Activated CD4-positive, alpha-beta T cell treated with anti-CD3 and anti-CD28 coated beads, Interleukin-2, Interleukin-4, amounts not matched to agents 100 ng/mL and 50 ng/mL, durations not matched to agents 16 hours and 8 hours (primary cell): ENCODE measurements around the gene GFRA1.
"Not testable (repeated sequence)": the region's sequence is repeated elsewhere in the genome, so short reads cannot be mapped to it uniquely, and the experiment has no call there.

Experiments
- DNase-seq: peaks from one replicate; pipeline ENCODE4 v3.0.0-alpha.2; 2020; ENCODE audit warnings: low spot score

Gene GFRA1

DNA sequence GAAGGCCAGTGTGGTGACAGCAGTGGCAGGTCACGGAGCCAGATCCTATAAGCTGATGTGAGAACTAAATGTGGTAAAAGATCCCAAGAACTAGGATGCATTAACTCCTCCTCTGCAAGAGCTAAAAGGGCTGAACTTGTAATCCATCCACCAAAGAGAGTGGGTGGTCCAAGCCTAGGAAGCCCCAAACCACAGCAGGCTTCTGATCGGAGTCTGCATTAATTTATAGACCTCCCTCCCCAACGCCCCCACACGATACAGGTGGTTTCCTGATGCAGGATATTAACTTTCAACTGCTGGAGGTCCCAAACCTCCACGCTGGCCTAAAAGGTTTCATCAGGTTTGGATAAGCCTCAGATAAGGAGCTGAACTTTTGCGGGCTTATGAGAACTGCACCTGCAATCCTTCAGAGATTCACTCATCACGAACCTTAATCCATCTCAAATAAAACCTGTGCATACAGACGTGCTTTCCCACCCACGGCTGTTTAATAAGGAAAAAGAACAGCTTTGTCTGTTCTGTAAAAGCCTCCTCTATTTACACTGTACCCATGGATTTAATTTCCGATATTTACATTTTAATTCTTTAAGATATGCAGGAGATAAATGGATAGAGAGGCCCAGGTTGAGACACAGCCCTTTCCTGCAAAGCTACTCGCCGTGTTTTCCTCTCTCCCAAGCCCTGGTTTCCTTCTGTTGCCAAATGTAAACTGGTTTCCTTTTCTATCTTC, 74.9 kb downstream of the GFRA1 start:
- DNase-seq, result no peak

DNA sequence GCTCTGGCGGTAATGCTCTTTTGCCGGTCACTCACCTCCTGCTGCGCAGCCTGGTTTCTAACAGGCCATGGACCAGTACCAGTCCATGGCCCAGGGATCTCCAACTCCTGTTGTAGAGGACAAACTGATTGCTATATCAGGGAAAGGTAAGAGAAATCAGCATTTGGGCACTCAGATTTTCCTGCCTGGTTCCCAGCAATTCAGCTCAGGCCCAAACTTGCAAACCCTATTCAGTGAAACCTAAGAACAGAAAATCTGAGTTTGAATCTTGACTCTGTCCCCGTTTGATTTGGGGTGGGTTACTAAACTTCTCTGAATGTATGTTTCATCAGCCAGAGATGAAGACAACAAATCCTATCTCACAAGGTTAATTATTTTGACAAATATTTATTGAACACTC, 77.4 kb downstream of the GFRA1 start:
- DNase-seq, result no peak

GRCh38 chr10:116195039-116195438, 78.0 kb downstream of the GFRA1 start:
- DNase-seq, result no peak

DNA sequence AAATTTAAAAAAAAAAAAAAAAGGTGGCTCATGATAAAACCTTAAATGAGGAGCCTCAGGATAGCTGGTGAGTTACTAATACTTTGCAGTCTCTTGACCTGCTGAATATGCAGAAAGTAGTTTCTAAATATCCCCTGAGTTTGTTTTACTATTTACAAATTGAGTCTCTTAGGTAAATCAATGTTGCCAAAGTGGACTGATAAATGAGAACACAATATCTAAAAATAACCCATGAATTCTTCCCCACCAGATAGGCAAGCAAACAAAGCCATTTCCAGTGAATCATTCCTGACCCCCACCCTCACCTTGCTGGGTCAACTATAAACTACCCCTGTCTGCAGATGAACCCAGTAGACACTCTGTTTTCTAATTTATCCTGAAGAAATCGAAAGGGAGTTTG, 78.9 kb downstream of the GFRA1 start:
- no peak for DNase-seq

GRCh38 chr10:116190883-116191282, 82.1 kb downstream of the GFRA1 start:
- no peak for DNase-seq

- no peak for DNase-seq
Measured at GRCh38 chr10:116186273-116186672, 86.7 kb downstream of the GFRA1 start.

DNA sequence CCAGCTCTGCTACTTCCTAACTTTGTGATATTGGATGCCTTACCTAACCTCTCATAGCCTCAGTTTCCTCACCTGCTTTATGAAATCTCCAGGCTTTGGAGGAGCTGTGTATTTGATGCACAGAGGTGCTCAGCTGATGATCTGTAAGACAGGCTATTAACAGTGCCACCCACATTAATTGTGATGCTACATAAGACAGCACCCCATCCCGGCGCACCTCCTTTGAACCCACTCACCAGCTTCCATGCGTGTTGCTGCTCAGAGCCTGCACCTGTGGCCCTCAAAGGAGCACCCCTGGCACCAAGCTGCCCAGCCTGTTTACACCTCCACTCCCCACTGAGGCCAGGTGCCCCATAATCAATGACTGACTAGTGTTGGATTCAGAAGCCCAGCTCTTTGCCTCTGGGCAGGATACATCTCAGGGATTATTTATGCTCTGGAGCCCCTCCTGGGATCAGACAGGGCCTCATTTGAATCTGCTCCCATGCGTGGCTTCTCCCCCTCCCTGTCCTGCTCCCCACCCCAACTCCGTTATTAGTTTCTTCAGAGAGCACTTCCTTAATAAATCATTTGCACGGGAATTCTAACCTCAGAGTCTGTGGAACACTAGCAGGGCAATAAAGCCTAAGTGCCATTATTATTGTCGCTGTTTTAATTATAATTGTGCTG, 87.7 kb downstream of the GFRA1 start:
- DNase-seq, result no peak

DNA sequence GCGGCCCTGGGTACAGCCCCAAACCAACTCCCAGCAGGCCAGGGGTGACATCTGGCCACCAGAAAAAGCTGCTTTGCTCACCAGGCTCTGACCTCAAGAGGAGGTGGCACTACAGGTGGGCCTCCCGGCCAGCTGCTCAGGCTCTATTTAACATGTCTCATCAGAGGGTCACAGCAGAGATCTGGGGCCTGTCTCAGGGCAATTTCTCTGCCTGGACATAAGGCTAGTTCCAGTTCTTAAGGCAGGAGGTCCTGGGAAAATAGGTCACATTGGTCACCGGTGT, 88.6 kb downstream of the GFRA1 start:
- no peak for DNase-seq

- no peak for DNase-seq
Measured at GRCh38 chr10:116183733-116184511, 89.1 kb downstream of the GFRA1 start.

DNA sequence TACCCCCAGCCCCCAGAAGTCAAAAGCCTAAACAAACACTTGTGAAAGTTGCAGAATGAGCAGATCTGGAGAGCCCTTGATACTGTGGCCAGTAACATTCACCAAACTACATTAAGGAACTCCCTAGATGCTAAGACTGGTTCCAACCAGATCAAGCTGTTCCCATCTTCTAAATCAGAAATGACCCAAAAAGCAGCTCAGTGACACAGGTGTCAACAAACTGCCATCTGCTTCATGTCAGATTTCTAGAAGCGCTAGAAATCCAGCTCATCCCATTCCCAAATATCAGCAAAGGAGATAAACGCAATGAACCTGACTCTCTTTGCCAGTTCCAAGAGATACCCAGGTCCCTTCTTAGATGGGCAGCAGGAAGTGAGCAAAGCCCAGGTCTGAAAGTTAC, 90.6 kb downstream of the GFRA1 start:
- DNase-seq, result no peak

DNA sequence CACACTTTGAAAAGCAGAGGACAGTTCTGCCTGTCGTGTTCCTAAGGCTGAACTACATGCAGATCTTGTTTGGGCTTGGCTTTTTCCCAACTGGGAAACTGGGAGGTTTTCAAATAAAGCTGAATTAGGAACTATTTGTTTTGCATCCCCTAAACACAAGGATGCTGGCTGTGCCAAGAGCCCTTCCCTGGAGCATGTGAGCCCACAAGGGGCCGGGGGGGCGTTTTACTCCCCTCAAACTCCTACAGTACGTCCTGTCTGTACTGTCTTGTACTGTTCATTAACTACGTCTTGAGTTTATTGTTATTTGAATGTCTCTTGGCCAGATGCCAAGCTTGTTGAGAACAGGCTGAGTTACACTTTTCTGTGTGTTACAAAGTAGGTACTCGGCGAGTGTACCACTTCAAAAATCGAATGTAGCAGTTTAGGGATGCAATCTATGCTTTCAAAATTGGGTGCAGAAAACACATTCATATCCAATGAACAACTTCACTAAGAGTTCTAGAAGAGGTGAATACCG, 94.9 kb downstream of the GFRA1 start:
- no peak for DNase-seq

DNA sequence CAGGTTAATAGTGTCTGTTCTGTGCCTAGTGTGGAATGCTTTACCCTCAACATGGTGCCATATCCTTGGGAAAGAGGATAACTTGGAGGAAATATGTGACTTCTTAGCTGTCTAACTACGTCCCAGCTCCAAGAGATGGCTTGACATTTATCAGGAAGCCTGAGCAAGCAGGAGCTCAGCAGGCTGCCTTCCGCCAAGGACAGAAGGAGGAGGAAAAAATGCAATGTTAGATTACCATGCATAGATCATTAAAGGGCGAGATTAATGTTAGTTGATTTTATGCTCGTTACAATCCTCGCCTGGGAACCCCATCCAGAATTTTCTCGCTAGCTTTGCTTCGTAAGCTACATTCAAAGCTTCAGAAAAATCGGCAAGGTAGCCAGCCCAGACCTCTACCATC, 97.8 kb downstream of the GFRA1 start:
- no peak for DNase-seq

- DNase-seq, result no peak
Measured at GRCh38 chr10:116171505-116171904, 101.5 kb downstream of the GFRA1 start.

GRCh38 chr10:116170815-116171250, 102.2 kb downstream of the GFRA1 start:
- no peak for DNase-seq

DNA sequence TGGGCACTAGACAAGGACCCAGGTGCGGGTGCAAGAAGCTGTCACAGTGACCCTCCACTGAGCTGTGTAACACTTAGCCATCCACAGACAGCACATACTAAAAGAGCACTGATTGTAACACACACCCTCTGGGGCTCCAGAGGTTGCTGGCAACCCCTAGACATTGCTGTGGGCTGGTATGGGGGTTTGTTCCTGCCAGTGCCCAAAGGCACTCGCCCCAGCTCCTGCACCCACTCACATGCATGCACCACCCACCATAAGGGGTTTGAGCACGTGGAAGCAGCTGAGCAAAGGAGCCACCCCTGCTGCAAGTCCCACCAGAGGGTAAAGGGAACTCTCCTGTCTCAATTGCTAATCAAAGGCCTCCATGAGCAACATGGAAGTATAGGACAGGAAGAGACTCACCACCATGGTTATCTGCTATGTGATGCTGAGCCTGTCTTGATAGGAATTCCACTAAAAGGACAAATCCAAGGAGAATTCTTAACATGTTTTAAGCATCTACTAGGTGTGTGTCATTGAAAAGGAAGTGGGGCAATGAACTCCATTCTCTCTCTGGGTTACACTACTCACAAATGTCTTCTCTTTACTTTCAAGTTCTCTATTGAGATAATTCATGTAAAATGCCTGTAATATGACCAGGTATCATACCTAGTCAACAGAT, 103.1 kb downstream of the GFRA1 start:
- no peak for DNase-seq

- no peak for DNase-seq
Measured at GRCh38 chr10:116168745-116169144, 104.3 kb downstream of the GFRA1 start.

DNA sequence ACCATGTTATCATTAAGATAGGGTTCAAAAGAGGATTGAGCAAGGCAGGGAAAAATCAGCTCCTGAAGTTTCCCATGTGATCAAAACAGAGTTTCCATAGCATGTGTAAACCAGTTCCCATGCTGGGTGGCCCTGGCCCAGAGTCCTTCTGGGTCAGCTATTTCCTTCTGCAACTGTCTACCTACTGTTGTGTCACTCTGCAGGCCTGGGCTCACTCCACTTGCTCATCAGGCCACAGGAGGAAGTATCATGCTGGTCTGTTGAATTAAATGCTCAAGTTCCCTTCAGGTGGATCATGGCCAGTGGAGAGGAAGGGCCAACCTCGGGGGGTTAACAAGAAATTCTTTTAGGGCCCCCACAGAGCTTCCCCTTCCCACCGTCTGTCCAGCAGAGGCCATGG, 104.7 kb downstream of the GFRA1 start:
- DNase-seq, result no peak

GRCh38 chr10:116165941-116166340, 107.1 kb downstream of the GFRA1 start:
- not testable (repeated sequence) for DNase-seq

DNA sequence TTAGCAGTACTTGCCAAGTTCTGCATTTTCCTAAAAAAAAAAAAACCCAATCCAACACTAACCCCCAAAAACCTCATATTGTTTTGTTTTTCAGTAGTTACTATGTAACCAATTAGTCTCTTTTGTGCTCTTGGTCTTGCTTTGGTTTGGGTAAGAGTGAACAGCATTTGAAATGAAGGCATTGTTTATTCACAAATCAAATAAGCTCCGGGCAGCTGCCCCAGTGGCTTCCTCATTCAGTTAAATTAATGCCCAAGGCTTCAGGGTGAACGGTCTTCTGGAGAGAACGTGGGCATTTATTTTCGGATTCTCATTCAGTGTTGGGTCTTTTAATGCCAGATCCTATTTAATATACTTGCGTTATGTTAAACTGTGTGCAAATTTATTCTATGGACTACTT, 108.7 kb downstream of the GFRA1 start:
- no peak for DNase-seq

GRCh38 chr10:116163333-116164131, 109.5 kb downstream of the GFRA1 start:
- DNase-seq, result no peak

- DNase-seq, result no peak
Measured at GRCh38 chr10:116162851-116163250, 110.2 kb downstream of the GFRA1 start.

DNA sequence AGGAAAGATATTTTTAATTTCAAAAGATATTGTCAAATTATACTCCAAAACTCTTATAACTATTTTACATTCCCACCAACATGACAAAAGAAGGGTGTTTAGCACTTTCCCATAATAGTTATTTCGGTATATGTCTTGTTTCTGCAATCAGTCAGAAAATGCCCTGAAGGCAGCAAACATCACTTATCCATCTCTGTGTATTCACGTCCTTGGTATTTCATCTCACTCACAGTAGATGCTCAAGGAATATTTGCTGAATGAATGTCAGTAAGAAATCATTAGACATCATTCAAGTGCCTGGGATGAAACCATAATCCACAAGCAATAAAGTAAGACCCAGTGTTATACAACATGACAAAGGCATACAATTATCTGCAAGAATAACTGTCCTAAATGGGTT, 112.7 kb downstream of the GFRA1 start:
- DNase-seq, result no peak
